GM23338 (cell line): ENCODE measurements around the gene LTBP4.

ENCODE experiments used
- EZH2phosphoT487 ChIP-seq: fragments of 200-600 bp; sonication (generic); IDR thresholded peaks from one replicate; pipeline ENCODE4 v1.8.1; 2018; ENCODE audit warnings: antibody characterized with exemption; ENCODE audit not compliant: unreplicated experiment
- REST ChIP-seq: IDR thresholded peaks from one replicate; pipeline ENCODE4 v1.6.1; 2018; ENCODE audit warnings: antibody characterized with exemption; ENCODE audit not compliant: unreplicated experiment
- TF ChIP-seq, protein P1 (sequence below), 2 experiments: fragments of 200-600 bp in 1 of 2; sonication (generic) in 1 of 2; conservative IDR thresholded peaks; 2 replicates each; pipeline versions ENCODE4 v1.5.1 to v1.6.1; 2016 to 2017; ENCODE audit warnings: antibody characterized with exemption in 2 of 2, low read depth in 2 of 2, mild to moderate bottlenecking in 2 of 2, moderate library complexity in 1 of 2

DNA sequence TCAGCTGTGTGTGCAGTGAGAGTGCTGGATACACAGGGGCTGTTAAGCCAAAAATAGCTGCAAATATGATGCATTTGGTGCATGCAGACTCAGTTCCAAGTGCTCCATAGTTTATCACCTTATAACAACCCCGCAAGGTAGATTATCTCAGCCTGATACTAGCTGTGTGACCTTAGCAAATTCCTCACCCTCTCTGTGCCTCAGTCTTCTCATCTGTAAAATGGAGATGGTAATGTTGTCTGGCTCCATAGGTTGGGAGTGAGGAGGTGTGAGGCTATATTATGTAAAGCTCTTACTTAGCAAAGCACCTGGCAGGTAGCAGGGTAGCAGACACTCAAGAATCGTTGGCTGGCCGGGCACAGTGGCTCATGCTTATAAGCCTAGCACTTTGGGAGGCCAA is 48.3 kb upstream of the LTBP4 start:
- TF ChIP-seq EZH2phosphoT487: no peak
- TF ChIP-seq, protein P1, sequence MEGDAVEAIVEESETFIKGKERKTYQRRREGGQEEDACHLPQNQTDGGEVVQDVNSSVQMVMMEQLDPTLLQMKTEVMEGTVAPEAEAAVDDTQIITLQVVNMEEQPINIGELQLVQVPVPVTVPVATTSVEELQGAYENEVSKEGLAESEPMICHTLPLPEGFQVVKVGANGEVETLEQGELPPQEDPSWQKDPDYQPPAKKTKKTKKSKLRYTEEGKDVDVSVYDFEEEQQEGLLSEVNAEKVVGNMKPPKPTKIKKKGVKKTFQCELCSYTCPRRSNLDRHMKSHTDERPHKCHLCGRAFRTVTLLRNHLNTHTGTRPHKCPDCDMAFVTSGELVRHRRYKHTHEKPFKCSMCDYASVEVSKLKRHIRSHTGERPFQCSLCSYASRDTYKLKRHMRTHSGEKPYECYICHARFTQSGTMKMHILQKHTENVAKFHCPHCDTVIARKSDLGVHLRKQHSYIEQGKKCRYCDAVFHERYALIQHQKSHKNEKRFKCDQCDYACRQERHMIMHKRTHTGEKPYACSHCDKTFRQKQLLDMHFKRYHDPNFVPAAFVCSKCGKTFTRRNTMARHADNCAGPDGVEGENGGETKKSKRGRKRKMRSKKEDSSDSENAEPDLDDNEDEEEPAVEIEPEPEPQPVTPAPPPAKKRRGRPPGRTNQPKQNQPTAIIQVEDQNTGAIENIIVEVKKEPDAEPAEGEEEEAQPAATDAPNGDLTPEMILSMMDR (conservative IDR thresholded peaks at IDR 0.05; ENCODE audit: low read depth in 2 of 2): no peak
- no peak for TF ChIP-seq REST
